ENCODE data around the gene ZFP36L1.
A peak's percentile ranks its signal among the peaks of the same experiment; 100 is the strongest.

ZFP36L1 gene

GRCh38 chr14:68792979-68793733 lies at the start of gene ZFP36L1:
TSS of gene ZFP36L1 (minus strand) at chr14:68793067. CDS start at chr14:68792938, 129 bp downstream.
- DNase-seq: peak; percentile 97 to 98

- no peak for DNase-seq
Observed at GRCh38 chr14:68842298-68842697, 49.4 kb upstream of the ZFP36L1 start.

- no peak for DNase-seq
Observed at GRCh38 chr14:68841016-68841809, 48.3 kb upstream of the ZFP36L1 start.

- DNase-seq: no peak
Observed at GRCh38 chr14:68840454-68840853, 47.6 kb upstream of the ZFP36L1 start.

- no peak for DNase-seq
Observed at GRCh38 chr14:68836082-68836481, 43.2 kb upstream of the ZFP36L1 start.

- DNase-seq: no peak
Observed at GRCh38 chr14:68834816-68835215, 41.9 kb upstream of the ZFP36L1 start.

GRCh38 chr14:68828698-68829097 lies 35.8 kb upstream of the ZFP36L1 start:
- no peak for DNase-seq

- no peak for DNase-seq
Observed at GRCh38 chr14:68825729-68826128, 32.9 kb upstream of the ZFP36L1 start.

GRCh38 chr14:68824517-68825347 lies 31.9 kb upstream of the ZFP36L1 start:
- DNase-seq: peak in 1 of 2 donors; percentile 35

- no peak for DNase-seq
Observed at GRCh38 chr14:68824207-68824516, 31.3 kb upstream of the ZFP36L1 start.

- no peak for DNase-seq
Observed at GRCh38 chr14:68823434-68824206, 30.8 kb upstream of the ZFP36L1 start.

GRCh38 chr14:68822926-68823325 lies 30.1 kb upstream of the ZFP36L1 start:
- no peak for DNase-seq

GRCh38 chr14:68822132-68822651 lies 29.3 kb upstream of the ZFP36L1 start:
- DNase-seq: peak in 1 of 2 donors; percentile 55

GRCh38 chr14:68820999-68821683 lies 28.3 kb upstream of the ZFP36L1 start:
- DNase-seq: no peak

- DNase-seq: peak; percentile 60 to 80
Observed at GRCh38 chr14:68820536-68820935, 27.7 kb upstream of the ZFP36L1 start.

- DNase-seq: no peak
Observed at GRCh38 chr14:68820119-68820518, 27.3 kb upstream of the ZFP36L1 start.

GRCh38 chr14:68819260-68819691 lies 26.4 kb upstream of the ZFP36L1 start:
- DNase-seq: no peak

GRCh38 chr14:68817506-68818212 lies 24.8 kb upstream of the ZFP36L1 start:
- DNase-seq: no peak

GRCh38 chr14:68816943-68817430 lies 24.1 kb upstream of the ZFP36L1 start:
- DNase-seq: no peak

- DNase-seq: peak; percentile 91
Observed at GRCh38 chr14:68816183-68816942, 23.5 kb upstream of the ZFP36L1 start.
